ENCODE measurements around the gene EPC1. TPM values are rescaled to one million over a fixed set of nuclear protein-coding genes. Genes with fewer than 3 reads are reported as not detected.

EPC1 gene
- total RNA-seq, 2 donors from 2014 or later: 43.4 to 45.9 TPM

GRCh38 chr10:32340596-32341180 lies 6.3 kb downstream of the EPC1 start:
- Mint-ChIP-seq H3K27ac (peak overlapping the region; percentile 63 to 74), H3K4me3 (peak overlapping the region; percentile 63), H3K36me3 (peaks cover 18% of the 10 kb centered on the region), H3K9me3 (peaks cover 5% of the 10 kb centered on the region), H3K27me3 (no peaks in the 10 kb centered on the region), H3K4me1 (ENCODE audit: low read depth in 2 of 2) (peaks cover 51 to 86% of the 10 kb centered on the region in 2 donors)
- DNase-seq (ENCODE audit: low spot score) (no peak), ATAC-seq (peak in 1 of 2 donors; percentile 76)

DNA sequence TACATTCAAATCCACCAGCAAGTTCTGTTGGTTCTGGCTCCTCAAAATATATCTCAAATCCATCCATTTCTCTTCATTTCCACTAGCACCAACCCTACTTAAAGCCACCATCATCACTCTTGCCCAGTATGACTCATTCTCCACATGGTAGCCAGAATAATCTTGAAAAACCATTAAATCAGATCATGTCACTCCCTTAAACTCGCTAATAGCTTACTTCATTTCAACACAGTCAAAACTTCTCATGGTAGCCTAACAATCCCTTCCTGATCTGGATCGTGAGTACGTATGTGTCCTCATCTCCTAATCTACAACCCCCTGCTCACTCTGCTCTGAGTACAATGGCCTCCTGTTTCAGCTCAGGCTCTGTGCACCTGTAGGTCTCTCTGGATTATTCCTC lies 8.7 kb downstream of the EPC1 start:
- Mint-ChIP-seq H3K4me3 (peak overlapping the region; percentile 45), H3K9me3 (peaks cover 5% of the 10 kb centered on the region), H3K27me3 (no peaks in the 10 kb centered on the region), H3K36me3 (peaks cover 14% of the 10 kb centered on the region), H3K4me1 (ENCODE audit: low read depth in 2 of 2) (peaks cover 53 to 85% of the 10 kb centered on the region in 2 donors), H3K27ac (peak overlapping the region; percentile 49 to 57)
- DNase-seq (ENCODE audit: low spot score) (no peak), ATAC-seq (no peak)

DNA sequence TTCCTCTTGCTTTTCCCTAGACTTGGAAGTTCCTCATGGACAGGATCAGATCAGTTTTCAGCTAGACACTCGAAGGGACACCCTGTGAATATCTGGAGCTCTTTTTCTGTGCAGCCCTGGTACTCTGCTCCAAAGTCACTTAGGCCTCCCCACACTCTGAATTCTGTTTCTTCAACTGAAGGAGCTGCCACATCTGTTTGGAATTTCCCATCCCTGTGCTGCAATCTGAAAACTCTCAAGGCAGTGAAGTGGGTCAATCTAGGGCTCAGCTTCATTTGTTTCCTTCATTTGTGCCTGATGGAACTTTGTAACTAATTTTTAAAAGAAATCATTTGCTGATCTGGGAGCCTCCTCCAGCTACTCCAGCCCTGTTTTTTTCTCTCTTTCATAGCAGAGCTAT lies 9.6 kb downstream of the EPC1 start:
- ATAC-seq: no peak
- Mint-ChIP-seq H3K27me3 (no peaks in the 10 kb centered on the region), H3K36me3 (peaks cover 14% of the 10 kb centered on the region), H3K27ac (peak overlapping the region; percentile 49 to 57), H3K4me3 (no peak overlapping the region), H3K9me3 (peaks cover 5% of the 10 kb centered on the region), H3K4me1 (ENCODE audit: low read depth in 2 of 2) (peaks cover 58 to 89% of the 10 kb centered on the region in 2 donors)
- DNase-seq (ENCODE audit: low spot score): no peak

- DNase-seq (ENCODE audit: low spot score): no peak
- Mint-ChIP-seq H3K36me3 (peaks cover 14% of the 10 kb centered on the region), H3K27ac (peak overlapping the region; percentile 81 to 90), H3K4me1 (ENCODE audit: low read depth in 2 of 2) (peaks cover 72 to 87% of the 10 kb centered on the region in 2 donors), H3K4me3 (no peak overlapping the region), H3K27me3 (no peaks in the 10 kb centered on the region), H3K9me3 (peaks cover 5% of the 10 kb centered on the region)
- no peak for ATAC-seq
These were observed 13.1 kb downstream of the EPC1 start for GRCh38 chr10:32333849-32334248.

GRCh38 chr10:32332299-32332750 lies 14.6 kb downstream of the EPC1 start:
- Mint-ChIP-seq H3K36me3 (peaks cover 5% of the 10 kb centered on the region), H3K4me1 (ENCODE audit: low read depth in 2 of 2) (peaks cover 70 to 86% of the 10 kb centered on the region in 2 donors), H3K9me3 (no peaks in the 10 kb centered on the region), H3K4me3 (peak overlapping the region; percentile 56), H3K27me3 (no peaks in the 10 kb centered on the region), H3K27ac (peak overlapping the region; percentile 81 to 90)
- ATAC-seq (peak; percentile 97 to 99), DNase-seq (ENCODE audit: low spot score) (peak; percentile 79)

GRCh38 chr10:32331606-32332005 lies 15.4 kb downstream of the EPC1 start:
- H3K4me3 Mint-ChIP-seq: peak overlapping the region; percentile 56
- no peaks in the 10 kb centered on the region for H3K9me3 Mint-ChIP-seq
- DNase-seq (ENCODE audit: low spot score) (no peak), ATAC-seq (no peak)
- H3K36me3 Mint-ChIP-seq: peaks cover 5% of the 10 kb centered on the region
- no peaks in the 10 kb centered on the region for H3K27me3 Mint-ChIP-seq
- H3K27ac Mint-ChIP-seq: peak overlapping the region; percentile 81 to 90
- peaks cover 75 to 89% of the 10 kb centered on the region in 2 donors for H3K4me1 Mint-ChIP-seq (ENCODE audit: low read depth in 2 of 2)

- Mint-ChIP-seq H3K36me3 (no peaks in the 10 kb centered on the region), H3K4me1 (ENCODE audit: low read depth in 2 of 2) (peaks cover 71 to 85% of the 10 kb centered on the region in 2 donors), H3K9me3 (no peaks in the 10 kb centered on the region), H3K27me3 (no peaks in the 10 kb centered on the region), H3K27ac (peak overlapping the region in 1 of 2 donors; percentile 85), H3K4me3 (no peak overlapping the region)
- DNase-seq (ENCODE audit: low spot score): no peak
- no peak for ATAC-seq
These were observed 16.7 kb downstream of the EPC1 start for GRCh38 chr10:32330214-32330613.

DNA sequence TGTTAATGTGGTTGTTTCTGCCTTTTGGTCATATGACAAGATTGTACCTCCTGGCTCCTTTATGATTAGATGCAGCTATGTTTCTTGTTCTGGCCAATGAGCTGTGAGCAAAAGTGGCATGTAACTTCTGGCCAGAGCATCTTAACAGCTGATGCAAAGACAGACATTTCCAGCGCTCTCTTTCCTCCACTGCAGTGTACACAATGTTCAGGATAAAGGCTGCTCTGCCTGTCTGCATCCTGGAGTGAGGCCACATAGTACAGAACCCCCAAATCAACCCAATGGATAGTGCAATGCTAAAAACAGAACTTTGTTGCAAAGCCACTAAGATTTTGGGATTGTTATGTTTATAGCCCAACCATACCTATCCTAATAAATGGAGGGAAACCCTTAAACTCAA lies 17.9 kb downstream of the EPC1 start:
- ATAC-seq: no peak
- no peak for DNase-seq (ENCODE audit: low spot score)
- no peaks in the 10 kb centered on the region for H3K36me3 Mint-ChIP-seq
- peak overlapping the region; percentile 1 for H3K4me3 Mint-ChIP-seq
- H3K9me3 Mint-ChIP-seq: no peaks in the 10 kb centered on the region
- no peaks in the 10 kb centered on the region for H3K27me3 Mint-ChIP-seq
- peaks cover 66 to 78% of the 10 kb centered on the region in 2 donors for H3K4me1 Mint-ChIP-seq (ENCODE audit: low read depth in 2 of 2)
- peak overlapping the region in 1 of 2 donors; percentile 85 for H3K27ac Mint-ChIP-seq

GRCh38 chr10:32328499-32328898 lies 18.5 kb downstream of the EPC1 start:
- H3K4me3 Mint-ChIP-seq: peak overlapping the region; percentile 1
- H3K9me3 Mint-ChIP-seq: no peaks in the 10 kb centered on the region
- no peaks in the 10 kb centered on the region for H3K27me3 Mint-ChIP-seq
- peaks cover 62 to 72% of the 10 kb centered on the region in 2 donors for H3K4me1 Mint-ChIP-seq (ENCODE audit: low read depth in 2 of 2)
- ATAC-seq (no peak), DNase-seq (ENCODE audit: low spot score) (no peak)
- peak overlapping the region in 1 of 2 donors; percentile 85 for H3K27ac Mint-ChIP-seq
- H3K36me3 Mint-ChIP-seq: no peaks in the 10 kb centered on the region

DNA sequence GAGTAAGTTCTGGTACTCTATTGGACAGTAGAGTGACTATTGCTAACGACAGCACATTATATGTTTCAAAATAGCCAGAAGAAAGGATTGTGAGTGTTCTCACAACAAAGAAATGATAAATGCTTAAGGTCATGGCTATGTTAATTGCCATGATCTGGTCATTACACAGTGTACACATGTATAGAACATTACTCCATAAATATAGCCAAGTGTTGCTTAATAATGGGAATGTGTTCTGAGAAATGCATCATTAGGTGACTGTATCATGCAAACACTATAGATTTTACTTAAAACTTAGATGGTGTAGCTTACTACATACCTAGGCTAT lies 19.6 kb downstream of the EPC1 start:
- H3K9me3 Mint-ChIP-seq: no peaks in the 10 kb centered on the region
- no peaks in the 10 kb centered on the region for H3K27me3 Mint-ChIP-seq
- H3K36me3 Mint-ChIP-seq: no peaks in the 10 kb centered on the region
- peaks cover 55 to 71% of the 10 kb centered on the region in 2 donors for H3K4me1 Mint-ChIP-seq (ENCODE audit: low read depth in 2 of 2)
- ATAC-seq: no peak
- peak overlapping the region; percentile 29 to 85 for H3K27ac Mint-ChIP-seq
- H3K4me3 Mint-ChIP-seq: peak overlapping the region; percentile 2
- DNase-seq (ENCODE audit: low spot score): no peak

DNA sequence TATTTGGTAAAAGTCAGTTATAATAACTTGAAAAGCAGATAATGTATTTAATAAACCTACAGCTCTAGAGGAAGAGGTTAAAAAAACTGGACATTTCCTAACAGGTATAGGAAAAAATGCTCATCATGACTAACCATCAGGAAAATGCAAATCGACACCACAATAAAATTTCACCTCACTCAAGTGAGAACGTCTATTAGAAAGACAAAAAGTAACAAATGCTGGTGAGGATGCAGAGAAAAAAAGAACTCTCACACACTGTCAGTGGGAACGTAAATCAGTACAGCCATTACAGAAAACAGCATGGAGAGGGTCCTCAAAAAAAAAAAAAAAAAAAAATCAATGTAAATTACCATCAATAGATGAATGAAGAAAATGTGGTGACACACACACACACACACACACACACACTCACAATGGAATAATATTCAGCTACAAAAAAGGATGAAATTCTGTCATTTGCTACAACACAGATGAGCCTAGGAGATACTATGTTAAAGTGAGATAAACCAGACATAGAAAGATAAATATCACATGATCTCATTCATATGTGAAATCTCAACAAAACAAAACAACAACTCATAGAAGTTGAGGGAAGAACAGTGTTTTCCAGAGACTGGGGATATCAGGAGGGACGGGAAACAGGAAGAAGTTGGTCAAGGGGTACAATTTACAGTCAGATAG lies 20.1 kb downstream of the EPC1 start:
- no peaks in the 10 kb centered on the region for H3K27me3 Mint-ChIP-seq
- no peaks in the 10 kb centered on the region for H3K36me3 Mint-ChIP-seq
- peaks cover 51 to 69% of the 10 kb centered on the region in 2 donors for H3K4me1 Mint-ChIP-seq (ENCODE audit: low read depth in 2 of 2)
- H3K27ac Mint-ChIP-seq: peak overlapping the region; percentile 29 to 34
- H3K9me3 Mint-ChIP-seq: no peaks in the 10 kb centered on the region
- peak overlapping the region; percentile 2 for H3K4me3 Mint-ChIP-seq
- DNase-seq (ENCODE audit: low spot score) (no peak), ATAC-seq (no peak)

DNA sequence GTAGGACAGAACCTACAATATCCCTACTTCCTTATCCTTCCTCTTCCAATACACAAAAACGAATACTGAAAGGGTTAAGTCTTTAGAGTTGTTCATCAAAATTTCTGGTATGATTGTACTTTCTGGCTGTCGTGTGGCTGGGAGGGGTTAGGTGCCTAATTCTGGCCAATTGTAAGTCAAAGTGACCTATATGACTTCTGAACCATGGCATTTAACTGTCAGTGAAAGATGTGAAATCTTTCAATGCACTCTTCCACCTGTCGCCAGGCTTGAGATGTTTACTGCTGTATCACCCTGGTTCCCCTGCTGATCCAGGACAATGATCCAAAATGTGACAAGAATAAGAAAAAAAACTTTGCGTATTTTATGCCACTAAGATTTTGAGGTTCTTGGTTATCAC lies 20.8 kb downstream of the EPC1 start:
- no peak for DNase-seq (ENCODE audit: low spot score)
- no peak for ATAC-seq
- Mint-ChIP-seq H3K4me3 (no peak overlapping the region), H3K27ac (peak overlapping the region; percentile 29 to 34), H3K27me3 (no peaks in the 10 kb centered on the region), H3K9me3 (no peaks in the 10 kb centered on the region), H3K4me1 (ENCODE audit: low read depth in 2 of 2) (peaks cover 56 to 74% of the 10 kb centered on the region in 2 donors), H3K36me3 (no peaks in the 10 kb centered on the region)

- no peaks in the 10 kb centered on the region for H3K9me3 Mint-ChIP-seq
- no peak overlapping the region for H3K4me3 Mint-ChIP-seq
- peaks cover 53 to 72% of the 10 kb centered on the region in 2 donors for H3K4me1 Mint-ChIP-seq (ENCODE audit: low read depth in 2 of 2)
- no peaks in the 10 kb centered on the region for H3K36me3 Mint-ChIP-seq
- DNase-seq (ENCODE audit: low spot score) (no peak), ATAC-seq (no peak)
- no peaks in the 10 kb centered on the region for H3K27me3 Mint-ChIP-seq
- H3K27ac Mint-ChIP-seq: peak overlapping the region in 1 of 2 donors; percentile 54
These were observed 23.9 kb downstream of the EPC1 start for GRCh38 chr10:32323051-32323450.

GRCh38 chr10:32321016-32321631 lies 25.8 kb downstream of the EPC1 start:
- Mint-ChIP-seq H3K4me1 (ENCODE audit: low read depth in 2 of 2) (peaks cover 48 to 68% of the 10 kb centered on the region in 2 donors), H3K4me3 (no peak overlapping the region), H3K9me3 (no peaks in the 10 kb centered on the region), H3K36me3 (no peaks in the 10 kb centered on the region), H3K27ac (peak overlapping the region; percentile 7 to 19), H3K27me3 (no peaks in the 10 kb centered on the region)
- no peak for ATAC-seq
- no peak for DNase-seq (ENCODE audit: low spot score)

Measured in natural killer cell treated with Interleukin-12 subunit alpha and Interleukin-12 subunit beta and Interleukin-15 and Interleukin-18, amount 100 ng/mL, for 72 hours (primary cell).